Sigmoid colon (tissue), 4 donors: ENCODE results near the gene SH3BP5.

Source experiments
- CTCF ChIP-seq, 4 experiments: fragments of 450-650 bp in 3 of 4; fragments of 200-600 bp in 1 of 4; IDR thresholded peaks; one replicate each; pipeline ENCODE4 v1.5.1; 2016 to 2019; ENCODE audit warnings: antibody characterized with exemption in 4 of 4, mild to moderate bottlenecking in 3 of 4, moderate library complexity in 2 of 4
- EP300 ChIP-seq, 4 donors: sonication (generic); formaldehyde crosslinking; IDR thresholded peaks; one replicate each; pipeline ENCODE4 v1.6.1; 2017; ENCODE audit warnings: antibody characterized with exemption in 4 of 4
- POLR2A ChIP-seq, 2 donors: fragments of 450-650 bp; IDR thresholded peaks; one replicate each; pipeline ENCODE4 v1.6.1; 2016; ENCODE audit warnings: antibody characterized with exemption in 2 of 2, mild to moderate bottlenecking in 2 of 2, moderate library complexity in 2 of 2
- POLR2AphosphoS5 ChIP-seq, 4 donors: sonication (generic); formaldehyde crosslinking; IDR thresholded peaks; one replicate each; pipeline ENCODE4 v1.6.1; 2017; ENCODE audit warnings: antibody characterized with exemption in 4 of 4

GRCh38 chr3:15261274-15261673 is 71.1 kb downstream of the SH3BP5 start:
- TF ChIP-seq POLR2A (IDR thresholded peaks at IDR 0.05) (no peak), CTCF (IDR thresholded peaks at IDR 0.05) (no peak), POLR2AphosphoS5 (IDR thresholded peaks at IDR 0.05) (no peak), EP300 (IDR thresholded peaks at IDR 0.05) (no peak)
